K562 (cell line): ENCODE measurements around the gene CDKN2D. TPM values are rescaled to one million over a fixed set of nuclear protein-coding genes. Genes with fewer than 3 reads are reported as not detected.

ENCODE experiments used
- ATAC-seq: fragments of 200-7000 bp; cut with Tn5 transposase; 3 replicates; pipeline ENCODE4 v1.9.1; 2020; ENCODE audit warnings: moderate library complexity
- BruUV-seq: library from RNA; stranded (reverse); fragments of 400-500 nt; replicated peaks from 2 replicates; lab custom pipeline; 2021; lab: Mats Ljungman, UMichigan
- CTCF ChIA-PET: fragments of 300-600 bp; formaldehyde crosslinking; extraction: SDS; loops from one replicate; lab custom pipeline; 2021; ENCODE audit warnings: low intra/inter-chr PET ratio; lab: Yijun Ruan, JAX
- POLR2A ChIA-PET: fragments of 300-600, 350-650 bp; sonication (Branson Sonifier 250); formaldehyde crosslinking; extraction: SDS; loops from one replicate; lab custom pipeline; 2021; ENCODE audit warnings: antibody characterized with exemption, inconsistent platforms; lab: Yijun Ruan, JAX
- DNase-seq, 4 experiments: peaks; one replicate each; pipeline versions ENCODE4 v3.0.0 to v3.0.0-alpha.2; 2011 to 2018; ENCODE audit warnings: low spot score in 3 of 4, mixed read lengths in 3 of 4; ENCODE audit errors: extremely low read depth in 1 of 4
- FAIRE-seq: peaks from 2 replicates; lab custom pipeline; 2011; peaks lifted over from hg19 to GRCh38; lab: Jason Lieb, UNC
- H2AFZ ChIP-seq: 2 replicates; pipeline ENCODE4 v1.6.0; 2011; ENCODE audit warnings: low read depth, low read length, control low read depth, inconsistent platforms
- H3K27ac ChIP-seq: fragments of 200-600 bp; 3 replicates; pipeline ENCODE4 v1.8.0; 2011; ENCODE audit warnings: low read depth, mild to moderate bottlenecking, control low read depth, inconsistent platforms, low read length, moderate library complexity, mixed read lengths; ENCODE audit errors: extremely low read depth
- H3K27me3 ChIP-seq, 2 experiments: fragments of 300-600 bp in 1 of 2; 2 replicates in 1 of 2; 3 replicates in 1 of 2; pipeline versions ENCODE4 v1.6.0 to v1.8.0; 2011; ENCODE audit warnings: inconsistent platforms in 2 of 2, low read length in 2 of 2, mild to moderate bottlenecking in 1 of 2, mixed read lengths in 1 of 2, moderate library complexity in 1 of 2; ENCODE audit not compliant: control insufficient read depth in 2 of 2, insufficient read depth in 2 of 2
- H3K36me3 ChIP-seq: fragments of 300-600 bp; 3 replicates; pipeline ENCODE4 v1.8.0; 2011; ENCODE audit warnings: mild to moderate bottlenecking, low read length, inconsistent platforms; ENCODE audit not compliant: control insufficient read depth, insufficient read depth
- H3K4me1 ChIP-seq, 2 experiments: fragments of 200-600 bp in 1 of 2; replicated peaks in 1 of 2; 2 replicates in 1 of 2; 3 replicates in 1 of 2; pipeline versions ENCODE4 v1.5.1 to v1.8.0; 2011; ENCODE audit warnings: inconsistent platforms in 2 of 2, low read length in 2 of 2, mild to moderate bottlenecking in 1 of 2, mixed read lengths in 1 of 2, moderate library complexity in 1 of 2; ENCODE audit not compliant: control insufficient read depth in 2 of 2, insufficient read depth in 2 of 2
- H3K4me2 ChIP-seq: 2 replicates; pipeline ENCODE4 v1.6.1; 2011; ENCODE audit warnings: low read length, control low read depth, inconsistent platforms, mixed read lengths; ENCODE audit not compliant: insufficient read depth
- H3K4me3 ChIP-seq: fragments of 200-600 bp; sonication (generic), shearing (Covaris generic); 2 replicates; pipeline ENCODE4 v1.5.1; 2016; ENCODE audit warnings: control low read depth, inconsistent platforms
- H3K79me2 ChIP-seq: fragments of 200-600 bp; 3 replicates; pipeline ENCODE4 v1.8.0; 2011; ENCODE audit warnings: low read length, inconsistent platforms; ENCODE audit not compliant: control insufficient read depth, insufficient read depth
- H3K9ac ChIP-seq, 2 experiments: 2 replicates each; pipeline versions ENCODE4 v1.6.0 to v1.6.1; 2011; ENCODE audit warnings: low read depth in 2 of 2, low read length in 2 of 2, control low read depth in 1 of 2, inconsistent platforms in 1 of 2, mild to moderate bottlenecking in 1 of 2, mixed read lengths in 1 of 2; ENCODE audit not compliant: insufficient read depth in 1 of 2
- H3K9me1 ChIP-seq: one replicate; pipeline ENCODE4 v1.6.0; 2011; ENCODE audit warnings: inconsistent platforms, mild to moderate bottlenecking, low read length, moderate library complexity; ENCODE audit not compliant: control insufficient read depth, insufficient read depth
- H3K9me3 ChIP-seq: replicated peaks from 2 replicates; pipeline ENCODE4 v1.5.1; 2011; ENCODE audit warnings: low read depth, low read length, inconsistent platforms; ENCODE audit not compliant: control insufficient read depth, insufficient read depth
- H4K20me1 ChIP-seq: replicated peaks from 2 replicates; pipeline ENCODE4 v1.6.1; 2011; ENCODE audit warnings: low read length, inconsistent platforms, mixed read lengths; ENCODE audit not compliant: control insufficient read depth, insufficient read depth
- CBX2 ChIP-seq: fragments of 200-600 bp; sonication (generic); IDR thresholded peaks from one replicate; pipeline ENCODE4 v1.6.1; 2012; ENCODE audit warnings: mild to moderate bottlenecking, low read length, inconsistent platforms; ENCODE audit not compliant: insufficient read depth, poor library complexity, severe bottlenecking
- KDM4B ChIP-seq, 2 experiments: fragments of 450-650 bp in 1 of 2; sonication (generic) in 1 of 2; IDR thresholded peaks; 2 replicates each; pipeline ENCODE4 v1.6.1; 2016 to 2017; ENCODE audit warnings: borderline replicate concordance in 2 of 2, antibody characterized with exemption in 1 of 2, low read depth in 1 of 2, mild to moderate bottlenecking in 1 of 2
- POLR2G ChIP-seq: fragments of 200-400 bp; formaldehyde crosslinking; IDR thresholded peaks from 2 replicates; pipeline ENCODE4 v1.6.1; 2017; ENCODE audit warnings: low read depth, mild to moderate bottlenecking, antibody characterized with exemption, low read length, moderate library complexity
- RBFOX2 ChIP-seq: fragments of 200-400 bp; formaldehyde crosslinking; IDR thresholded peaks from 2 replicates; pipeline ENCODE4 v1.6.1; 2017; ENCODE audit warnings: low read depth, mild to moderate bottlenecking, low read length, moderate library complexity
- TBP ChIP-seq: optimal IDR thresholded peaks from 2 replicates; pipeline ENCODE3; 2011; ENCODE audit warnings: low read depth, low read length, improper control_type of control experiment
- ZNF121 ChIP-seq: sonication (generic); formaldehyde crosslinking; conservative IDR thresholded peaks from 2 replicates; pipeline ENCODE4 v1.8.0; 2022; ENCODE audit warnings: missing genetic modification reagents
- WGBS: fragments of 100-300 bp; shearing (Covaris generic); methylation state at CpG from one replicate; pipeline ENCODE4 v1.1.6; 2016; ENCODE audit warnings: low coverage, mixed read lengths; ENCODE audit not compliant: insufficient coverage; ENCODE audit errors: missing lambda C conversion rate; 5-methylcytosine and 5-hydroxymethylcytosine counted together
- in situ Hi-C: fragments of 300-500 bp; cut with MboI; formaldehyde crosslinking; loops from 4 replicates; pipeline ENCODE4 v1.15.0; 2018; ENCODE audit warnings: inconsistent platforms, mixed read lengths
- intact Hi-C: fragments of 100-400 bp; cut with micrococcal nuclease; formaldehyde crosslinking; loops from 2 replicates; pipeline ENCODE4 v1.14.2; 2022
- polyA plus RNA-seq, 8 experiments: library from polyadenylated mRNA; depleted of rRNA in 4 of 8; stranded (reverse) in 5 of 8; unstranded in 3 of 8; fragments of >200 nt; fragmentation: Nextera tagmentation in 2 of 8; fragmentation: Illumina TruSeq in 1 of 8; extraction: Ambion mirVana in 2 of 8; extraction: Trizol in 1 of 8; gene quantifications; 2 replicates each; pipeline versions ENCODE4 v1.2.1 to v1.2.3, GENCODE V29; 2011 to 2014; ENCODE audit warnings: inconsistent platforms in 1 of 8, missing spikeins in 1 of 8
- total RNA-seq, 7 experiments: library from RNA; depleted of rRNA in 6 of 7; stranded (reverse); fragments of >200 nt in 6 of 7; fragmentation: Illumina TruSeq in 2 of 7; extraction: Trizol in 2 of 7; gene quantifications; 2 replicates each; pipeline versions ENCODE4 v1.2.1 to v1.2.3, GENCODE V29; 2011 to 2021; ENCODE audit warnings: low replicate concordance in 1 of 7

CDKN2D gene
- total and polyA plus RNA-seq, 9 of the 15 experiments (the other 6 are each of a cell fraction or from before 2014, with no cell fraction given): 0.41 to 8.2 (median 3.7) TPM

GRCh38 chr19:10612499-10613119, 43.8 kb upstream of the CDKN2D start:
- BruUV-seq: no TSS peak
- no peaks in the 10 kb centered on the region for H3K9me1 ChIP-seq
- H3K4me1 ChIP-seq: peaks cover 14 to 28% of the 10 kb centered on the region in 2 experiments
- H3K9me3 ChIP-seq: no peaks in the 10 kb centered on the region
- no peak overlapping the region for H3K4me3 ChIP-seq
- H3K9ac ChIP-seq: peak overlapping the region in 1 of 2 experiments; percentile 68; a peak in 2 of 4 replicates
- CTCF ChIA-PET: no interaction called here
- H3K4me2 ChIP-seq: no peak overlapping the region
- DNase-seq (no peak), ATAC-seq (no peak), FAIRE-seq (no peak)
- H4K20me1 ChIP-seq: no peaks in the 10 kb centered on the region
- WGBS: 79% methylated on average over 15 of the region's 15 CpGs
- intact Hi-C loops: no loop called here
- H2AFZ ChIP-seq: no peak overlapping the region
- in situ Hi-C loops: no loop called here
- H3K27me3 ChIP-seq: no peaks in the 10 kb centered on the region
- no peaks in the 10 kb centered on the region for H3K36me3 ChIP-seq
- TF ChIP-seq KDM4B (IDR thresholded peaks at IDR 0.05; ENCODE audit: borderline replicate concordance in 2 of 2, low read depth in 1 of 2): no peak
- TF ChIP-seq RBFOX2: 0 out of 2 replicates have a peak, but pooled peaks have one; percentile 13
- TF ChIP-seq POLR2G: 0 out of 2 replicates have a peak, but pooled peaks have one; percentile 30
- TF ChIP-seq TBP: no peak
- POLR2A ChIA-PET: interaction anchor here (0.6 to 2.2 kb wide), 4 partner anchors 11 to 50 kb away, joined by 3 to 7 read pairs (median 5); no protein-coding TSS in a partner anchor
- peaks cover 9% of the 10 kb centered on the region; the same call in 2 of the 3 replicates for H3K79me2 ChIP-seq
- H3K27ac ChIP-seq: no peak overlapping the region

DNA sequence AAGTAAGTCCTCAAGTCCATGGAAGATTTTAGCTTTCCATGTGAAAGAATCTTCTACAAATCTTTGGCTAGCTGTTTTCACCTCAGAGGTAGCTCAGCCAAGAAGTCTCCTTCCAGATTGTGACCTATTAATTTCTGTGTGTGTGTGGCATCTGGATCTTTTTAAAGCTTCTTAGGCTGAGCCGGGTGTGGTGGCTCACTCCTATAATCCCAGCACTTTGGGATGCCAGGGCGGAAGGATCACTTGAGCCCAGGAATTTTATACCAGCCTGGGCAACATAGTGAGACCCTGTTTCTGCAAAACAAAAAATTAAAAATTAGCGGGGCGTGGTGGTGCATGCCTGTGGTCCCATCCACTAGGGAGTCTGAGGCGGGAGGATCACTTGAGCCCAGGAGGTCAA, 43.1 kb upstream of the CDKN2D start:
- no peaks in the 10 kb centered on the region for H3K27me3 ChIP-seq
- intact Hi-C loops: no loop called here
- no peak overlapping the region for H3K27ac ChIP-seq
- H3K4me1 ChIP-seq: peaks cover 8 to 22% of the 10 kb centered on the region in 2 experiments; a peak in 4 of 5 replicates
- no peak overlapping the region for H3K4me2 ChIP-seq
- WGBS: 74% methylated on average over 5 of the region's 5 CpGs
- H4K20me1 ChIP-seq: no peaks in the 10 kb centered on the region
- ATAC-seq (no peak), DNase-seq (no peak), FAIRE-seq (no peak)
- H3K4me3 ChIP-seq: no peak overlapping the region
- no TSS peak for BruUV-seq
- no peak overlapping the region for H2AFZ ChIP-seq
- ChIA-PET POLR2A (interaction anchor here (0.8 to 2.2 kb wide), 4 partner anchors 10 to 21 kb away, joined by 3 to 7 read pairs (median 5); no protein-coding TSS in a partner anchor), CTCF (no interaction called here)
- H3K36me3 ChIP-seq: no peaks in the 10 kb centered on the region
- in situ Hi-C loops: no loop called here
- no peak overlapping the region for H3K9ac ChIP-seq
- H3K9me1 ChIP-seq: no peaks in the 10 kb centered on the region
- peaks cover 7% of the 10 kb centered on the region; the same call in 2 of the 3 replicates for H3K79me2 ChIP-seq
- H3K9me3 ChIP-seq: no peaks in the 10 kb centered on the region
- no peak for TF ChIP-seq CBX2
- peak; percentile 61 for TF ChIP-seq ZNF121 (CRISPR knock-in tag)
